ENCODE measurements around the gene KIF26B.

Gene KIF26B

DNA sequence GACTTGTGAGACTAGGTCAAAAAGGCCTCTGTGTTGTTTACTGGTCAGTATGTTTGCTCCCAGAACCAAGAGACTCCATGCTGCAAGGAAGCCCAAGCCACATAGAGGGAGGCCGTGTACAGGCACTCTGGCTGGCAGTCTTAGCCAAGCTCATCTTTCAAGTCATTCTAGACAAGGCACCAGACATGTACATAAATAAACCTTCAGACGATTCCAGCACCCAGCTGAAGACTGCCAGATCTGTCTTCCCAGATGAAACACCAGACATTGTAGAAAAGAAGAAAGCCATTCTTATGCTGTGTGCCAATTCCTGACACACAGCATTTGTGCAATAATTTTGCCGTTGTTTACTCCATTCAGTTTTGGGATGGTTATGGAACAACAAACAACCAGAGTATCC lies 595.5 kb downstream of the KIF26B start:
- Histone ChIP-seq H3K27me3 (ENCODE audit: insufficient read depth, low read length, poor library complexity) (no peaks in the 10 kb centered on the region), H3K4me1 (ENCODE audit: insufficient read depth, low read length) (no peaks in the 10 kb centered on the region), H3K36me3 (ENCODE audit: insufficient read depth, low read length) (peaks cover 7% of the 10 kb centered on the region; the same call in 1 of the 2 replicates), H2AFZ (ENCODE audit: low read depth, low read length) (no peak overlapping the region), H4K20me1 (ENCODE audit: insufficient read depth, low read length) (no peaks in the 10 kb centered on the region), H3K79me2 (ENCODE audit: insufficient read depth, low read length) (no peaks in the 10 kb centered on the region), H3K4me3 (ENCODE audit: low read depth in 1 of 2, low read length in 2 of 2) (no peak overlapping the region), H3K4me2 (ENCODE audit: insufficient read depth, low read length) (no peak overlapping the region), H3K9ac (ENCODE audit: low read depth, low read length) (no peak overlapping the region), H3K9me3 (ENCODE audit: insufficient read depth, low read length, severe bottlenecking) (no peaks in the 10 kb centered on the region), H3K27ac (ENCODE audit: low read length) (no peak overlapping the region)
- ATAC-seq (ENCODE audit: insufficient read depth, low read depth) (no peak), DNase-seq (no peak)
- TF ChIP-seq, protein P1, sequence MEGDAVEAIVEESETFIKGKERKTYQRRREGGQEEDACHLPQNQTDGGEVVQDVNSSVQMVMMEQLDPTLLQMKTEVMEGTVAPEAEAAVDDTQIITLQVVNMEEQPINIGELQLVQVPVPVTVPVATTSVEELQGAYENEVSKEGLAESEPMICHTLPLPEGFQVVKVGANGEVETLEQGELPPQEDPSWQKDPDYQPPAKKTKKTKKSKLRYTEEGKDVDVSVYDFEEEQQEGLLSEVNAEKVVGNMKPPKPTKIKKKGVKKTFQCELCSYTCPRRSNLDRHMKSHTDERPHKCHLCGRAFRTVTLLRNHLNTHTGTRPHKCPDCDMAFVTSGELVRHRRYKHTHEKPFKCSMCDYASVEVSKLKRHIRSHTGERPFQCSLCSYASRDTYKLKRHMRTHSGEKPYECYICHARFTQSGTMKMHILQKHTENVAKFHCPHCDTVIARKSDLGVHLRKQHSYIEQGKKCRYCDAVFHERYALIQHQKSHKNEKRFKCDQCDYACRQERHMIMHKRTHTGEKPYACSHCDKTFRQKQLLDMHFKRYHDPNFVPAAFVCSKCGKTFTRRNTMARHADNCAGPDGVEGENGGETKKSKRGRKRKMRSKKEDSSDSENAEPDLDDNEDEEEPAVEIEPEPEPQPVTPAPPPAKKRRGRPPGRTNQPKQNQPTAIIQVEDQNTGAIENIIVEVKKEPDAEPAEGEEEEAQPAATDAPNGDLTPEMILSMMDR (IDR thresholded peaks at IDR 0.05; ENCODE audit: borderline replicate concordance, extremely low read depth, low read length, poor library complexity, severe bottlenecking), result no peak
- no peak for TF ChIP-seq EZH2 (IDR thresholded peaks at IDR 0.05; ENCODE audit: borderline replicate concordance, low read depth, low read length, severe bottlenecking)

GRCh38 chr1:245751116-245751515 lies 596.3 kb downstream of the KIF26B start:
- DNase-seq (no peak), ATAC-seq (ENCODE audit: insufficient read depth, low read depth) (no peak)
- Histone ChIP-seq H3K79me2 (ENCODE audit: insufficient read depth, low read length) (no peaks in the 10 kb centered on the region), H3K27ac (ENCODE audit: low read length) (no peak overlapping the region), H3K4me1 (ENCODE audit: insufficient read depth, low read length) (no peaks in the 10 kb centered on the region), H3K4me3 (ENCODE audit: low read depth in 1 of 2, low read length in 2 of 2) (no peak overlapping the region), H3K36me3 (ENCODE audit: insufficient read depth, low read length) (peaks cover 7% of the 10 kb centered on the region; the same call in 1 of the 2 replicates), H3K9ac (ENCODE audit: low read depth, low read length) (no peak overlapping the region), H3K9me3 (ENCODE audit: insufficient read depth, low read length, severe bottlenecking) (no peaks in the 10 kb centered on the region), H2AFZ (ENCODE audit: low read depth, low read length) (no peak overlapping the region), H3K4me2 (ENCODE audit: insufficient read depth, low read length) (no peak overlapping the region), H3K27me3 (ENCODE audit: insufficient read depth, low read length, poor library complexity) (no peaks in the 10 kb centered on the region), H4K20me1 (ENCODE audit: insufficient read depth, low read length) (no peaks in the 10 kb centered on the region)
- TF ChIP-seq, protein P1 (IDR thresholded peaks at IDR 0.05; ENCODE audit: borderline replicate concordance, extremely low read depth, low read length, poor library complexity, severe bottlenecking), result no peak
- no peak for TF ChIP-seq EZH2 (IDR thresholded peaks at IDR 0.05; ENCODE audit: borderline replicate concordance, low read depth, low read length, severe bottlenecking)

DNA sequence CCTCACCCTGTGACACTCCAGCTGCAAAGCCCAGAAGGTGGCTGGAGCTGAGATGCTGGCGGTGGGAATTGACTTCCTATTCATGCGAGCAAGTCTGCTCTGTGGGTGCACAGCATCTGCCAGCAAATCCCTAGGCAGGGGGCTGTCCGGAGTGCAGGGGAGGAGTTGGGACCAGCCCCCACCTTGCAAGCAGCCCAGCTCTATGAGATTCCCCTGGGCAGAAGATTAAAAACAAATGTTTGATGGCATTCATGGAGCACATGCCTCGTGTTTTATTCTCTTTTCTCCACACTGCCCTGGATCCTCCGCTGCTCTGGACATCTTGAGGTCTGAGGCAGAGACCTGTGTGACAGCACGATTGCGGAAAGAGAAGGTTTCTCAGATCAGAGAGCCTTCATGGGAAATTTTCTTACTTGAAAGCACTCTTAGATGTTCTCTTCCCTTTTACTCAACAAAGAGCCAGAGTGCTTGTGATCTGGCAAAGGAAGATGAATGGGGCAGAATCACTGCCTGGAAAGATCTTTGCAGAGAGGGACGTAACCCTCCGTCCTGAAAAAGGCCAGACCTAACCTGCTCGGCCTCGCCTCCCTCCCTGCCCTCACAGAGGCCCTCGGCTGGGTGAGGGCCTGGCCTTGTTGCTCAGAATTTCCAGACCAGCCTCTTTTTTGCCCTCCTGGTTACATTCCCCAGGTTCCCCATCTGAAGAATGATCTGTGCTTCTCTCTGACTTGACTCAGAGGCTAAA lies 597.1 kb downstream of the KIF26B start:
- no peak overlapping the region for H3K9ac ChIP-seq (ENCODE audit: low read depth, low read length)
- no peaks in the 10 kb centered on the region for H3K27me3 ChIP-seq (ENCODE audit: insufficient read depth, low read length, poor library complexity)
- H3K79me2 ChIP-seq (ENCODE audit: insufficient read depth, low read length), result no peaks in the 10 kb centered on the region
- DNase-seq (no peak), ATAC-seq (ENCODE audit: insufficient read depth, low read depth) (no peak)
- H2AFZ ChIP-seq (ENCODE audit: low read depth, low read length), result no peak overlapping the region
- H3K27ac ChIP-seq (ENCODE audit: low read length), result no peak overlapping the region
- H4K20me1 ChIP-seq (ENCODE audit: insufficient read depth, low read length), result no peaks in the 10 kb centered on the region
- TF ChIP-seq, protein P1 (IDR thresholded peaks at IDR 0.05; ENCODE audit: borderline replicate concordance, extremely low read depth, low read length, poor library complexity, severe bottlenecking), result no peak
- no peak for TF ChIP-seq EZH2 (IDR thresholded peaks at IDR 0.05; ENCODE audit: borderline replicate concordance, low read depth, low read length, severe bottlenecking)
- peaks cover 7% of the 10 kb centered on the region; the same call in 1 of the 2 replicates for H3K36me3 ChIP-seq (ENCODE audit: insufficient read depth, low read length)
- no peaks in the 10 kb centered on the region for H3K4me1 ChIP-seq (ENCODE audit: insufficient read depth, low read length)
- H3K4me3 ChIP-seq (ENCODE audit: low read depth in 1 of 2, low read length in 2 of 2), result no peak overlapping the region
- H3K9me3 ChIP-seq (ENCODE audit: insufficient read depth, low read length, severe bottlenecking), result no peaks in the 10 kb centered on the region
- H3K4me2 ChIP-seq (ENCODE audit: insufficient read depth, low read length), result no peak overlapping the region

All from DND-41 (cell line).